Trophoblast cell (in vitro differentiated cells and primary cell): Measurements from ENCODE around the gene WFS1.

ENCODE experiments used
- DNase-seq, 2 donors: peaks; one replicate each; pipeline ENCODE4 v3.0.0-alpha.2; 2016
- H2AFZ ChIP-seq: 2 replicates; pipeline ENCODE4 v1.6.1; 2013; ENCODE audit warnings: low read length, moderate library complexity, mild to moderate bottlenecking; ENCODE audit not compliant: insufficient read depth, poor library complexity
- H2AK5ac ChIP-seq: 2 replicates; pipeline ENCODE4 v1.6.1; 2013; ENCODE audit warnings: mild to moderate bottlenecking, low read length
- H2BK120ac ChIP-seq: 2 replicates; pipeline ENCODE4 v1.6.1; 2013; ENCODE audit warnings: low read length, mild to moderate bottlenecking, moderate library complexity; ENCODE audit not compliant: insufficient read depth, poor library complexity
- H2BK12ac ChIP-seq: 2 replicates; pipeline ENCODE4 v1.6.1; 2013; ENCODE audit warnings: mild to moderate bottlenecking, low read length, moderate library complexity
- H2BK5ac ChIP-seq: 2 replicates; pipeline ENCODE4 v1.6.1; 2013; ENCODE audit warnings: low read length, low read depth, moderate library complexity, mild to moderate bottlenecking; ENCODE audit not compliant: poor library complexity
- H3K14ac ChIP-seq: 2 replicates; pipeline ENCODE4 v1.6.1; 2013; ENCODE audit warnings: mild to moderate bottlenecking, low read length
- H3K18ac ChIP-seq: 2 replicates; pipeline ENCODE4 v1.6.1; 2013; ENCODE audit warnings: mild to moderate bottlenecking, low read length
- H3K23ac ChIP-seq: 2 replicates; pipeline ENCODE4 v1.6.1; 2013; ENCODE audit warnings: low read length
- H3K27ac ChIP-seq: 2 replicates; pipeline ENCODE4 v1.5.1; 2013; ENCODE audit warnings: low read depth, mild to moderate bottlenecking, inconsistent platforms, low read length, moderate library complexity
- H3K27me3 ChIP-seq: 2 replicates; pipeline ENCODE4 v1.6.1; 2013; ENCODE audit warnings: inconsistent platforms, mild to moderate bottlenecking, low read length, moderate library complexity; ENCODE audit not compliant: insufficient read depth
- H3K36me3 ChIP-seq, 2 experiments: 1 replicate in 1 of 2; 2 replicates in 1 of 2; pipeline ENCODE4 v1.6.1; 2013; ENCODE audit warnings: low read length in 2 of 2, mild to moderate bottlenecking in 2 of 2, moderate library complexity in 1 of 2; ENCODE audit not compliant: insufficient read depth in 2 of 2, control insufficient read depth in 1 of 2
- H3K4ac ChIP-seq: 2 replicates; pipeline ENCODE4 v1.6.1; 2013; ENCODE audit warnings: low read depth, mild to moderate bottlenecking, low read length, moderate library complexity
- H3K4me1 ChIP-seq, 2 experiments: 1 replicate in 1 of 2; 2 replicates in 1 of 2; pipeline ENCODE4 v1.6.1; 2013; ENCODE audit warnings: low read length in 2 of 2, mild to moderate bottlenecking in 2 of 2, moderate library complexity in 1 of 2; ENCODE audit not compliant: insufficient read depth in 2 of 2, control insufficient read depth in 1 of 2
- H3K4me2 ChIP-seq: 2 replicates; pipeline ENCODE4 v1.6.1; 2013; ENCODE audit warnings: inconsistent platforms, mild to moderate bottlenecking, low read length, moderate library complexity
- H3K4me3 ChIP-seq: 2 replicates; pipeline ENCODE4 v1.5.1; 2013; ENCODE audit warnings: mild to moderate bottlenecking, low read depth, low read length, inconsistent platforms
- H3K79me1 ChIP-seq: one replicate; pipeline ENCODE4 v1.6.1; 2013; ENCODE audit warnings: low read length
- H3K79me2 ChIP-seq: 2 replicates; pipeline ENCODE4 v1.6.1; 2013; ENCODE audit warnings: low read length, mild to moderate bottlenecking; ENCODE audit not compliant: control insufficient read depth, insufficient read depth, poor library complexity
- H3K9ac ChIP-seq: 2 replicates; pipeline ENCODE4 v1.6.1; 2013; ENCODE audit warnings: mild to moderate bottlenecking, low read length
- H3K9me3 ChIP-seq: 2 replicates; pipeline ENCODE4 v1.6.1; 2013; ENCODE audit warnings: low read depth, mild to moderate bottlenecking, control low read depth, inconsistent platforms, low read length; ENCODE audit not compliant: insufficient read depth
- H4K12ac ChIP-seq: 2 replicates; pipeline ENCODE4 v1.6.1; 2013; ENCODE audit warnings: low read depth, mild to moderate bottlenecking, low read length, moderate library complexity
- H4K8ac ChIP-seq: 2 replicates; pipeline ENCODE4 v1.6.1; 2013; ENCODE audit warnings: low read depth, mild to moderate bottlenecking, low read length, moderate library complexity
- H4K91ac ChIP-seq: one replicate; pipeline ENCODE4 v1.6.1; 2013; ENCODE audit warnings: low read depth, mild to moderate bottlenecking, low read length, moderate library complexity
- WGBS: extraction: QIAGEN DNeasy Blood & Tissue Kit; methylation state at CpG from one replicate; pipeline ENCODE4 v1.1.7; 2013; ENCODE audit warnings: missing lambda C conversion rate; ENCODE audit not compliant: insufficient read length, insufficient coverage; ENCODE audit errors: extremely low coverage; 5-methylcytosine and 5-hydroxymethylcytosine counted together

WFS1 gene

DNA sequence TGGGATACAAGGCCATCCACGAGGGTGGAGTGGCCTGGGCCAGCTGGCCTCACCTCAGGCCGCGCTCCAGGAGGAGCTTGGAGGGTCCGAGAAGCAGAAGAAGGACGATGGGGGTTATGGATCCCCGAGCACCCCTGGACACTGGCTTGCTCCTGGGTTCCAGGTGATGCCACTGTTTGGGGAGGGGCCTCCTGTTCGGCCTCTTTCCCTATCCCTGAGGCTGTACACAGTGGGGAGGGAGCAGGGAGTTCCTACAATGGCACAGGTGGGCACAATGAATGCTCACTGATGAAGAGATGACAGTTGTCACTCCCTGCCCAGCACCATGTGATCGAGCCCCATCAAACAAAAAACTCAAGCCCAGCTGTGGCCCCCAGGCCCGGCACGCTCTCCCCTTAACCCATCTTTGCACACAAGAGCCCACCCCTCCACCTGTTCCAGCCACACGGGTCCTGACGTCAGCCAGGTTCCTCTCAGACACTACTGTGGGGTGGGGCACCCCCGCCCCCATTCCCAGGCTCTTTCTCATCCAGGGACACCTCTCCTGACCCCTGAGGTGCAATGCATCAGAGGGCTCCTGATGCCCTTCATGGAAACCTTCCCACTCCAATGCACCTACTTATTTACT, 70.3 kb downstream of the WFS1 start:
- Histone ChIP-seq H3K27ac (no peak overlapping the region), H3K79me1 (no peaks in the 10 kb centered on the region), H2BK120ac (no peak overlapping the region), H3K36me3 (no peaks in the 10 kb centered on the region), H3K23ac (no peak overlapping the region), H3K4ac (no peak overlapping the region), H2AFZ (no peak overlapping the region), H2AK5ac (no peak overlapping the region), H2BK12ac (no peak overlapping the region), H3K9me3 (no peaks in the 10 kb centered on the region), H3K27me3 (no peaks in the 10 kb centered on the region), H3K9ac (no peak overlapping the region), H2BK5ac (no peak overlapping the region), H3K14ac (no peak overlapping the region), H3K4me3 (no peak overlapping the region), H4K91ac (no peak overlapping the region), H3K18ac (no peak overlapping the region), H4K12ac (no peak overlapping the region), H4K8ac (no peak overlapping the region), H3K79me2 (no peaks in the 10 kb centered on the region), H3K4me1 (no peaks in the 10 kb centered on the region), H3K4me2 (no peak overlapping the region)
- no peak for DNase-seq
- no CpG with 5 or more reads among the region's 13 CpGs for WGBS

DNA sequence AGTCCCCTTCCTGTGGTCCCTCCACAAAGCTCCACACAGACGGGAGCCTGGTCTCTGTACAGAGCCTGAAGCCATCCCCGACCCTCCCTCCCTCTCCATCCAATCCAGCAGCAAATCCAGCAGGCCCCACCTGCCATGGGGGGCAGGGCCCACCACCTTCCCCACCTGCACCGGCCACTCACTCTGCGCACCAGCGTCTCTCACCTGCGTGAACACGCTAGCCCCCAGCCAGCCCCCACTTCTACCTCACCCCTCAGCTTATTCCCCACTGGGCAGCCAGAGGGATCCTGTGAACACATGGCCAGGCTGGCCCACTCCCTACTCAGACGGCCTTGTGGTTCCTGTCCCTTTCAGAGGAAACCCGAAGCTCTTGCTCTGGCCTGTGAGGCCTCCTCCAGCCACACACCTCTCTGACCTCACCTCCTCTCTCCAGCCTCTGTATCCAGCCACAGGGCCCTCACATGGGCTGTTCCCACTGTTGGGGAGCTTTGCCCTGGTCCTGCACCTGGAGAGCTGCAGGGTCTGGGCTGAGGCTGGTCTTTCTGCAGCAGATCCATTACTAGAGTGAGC, 70.9 kb downstream of the WFS1 start:
- H2AFZ ChIP-seq: no peak overlapping the region

DNA sequence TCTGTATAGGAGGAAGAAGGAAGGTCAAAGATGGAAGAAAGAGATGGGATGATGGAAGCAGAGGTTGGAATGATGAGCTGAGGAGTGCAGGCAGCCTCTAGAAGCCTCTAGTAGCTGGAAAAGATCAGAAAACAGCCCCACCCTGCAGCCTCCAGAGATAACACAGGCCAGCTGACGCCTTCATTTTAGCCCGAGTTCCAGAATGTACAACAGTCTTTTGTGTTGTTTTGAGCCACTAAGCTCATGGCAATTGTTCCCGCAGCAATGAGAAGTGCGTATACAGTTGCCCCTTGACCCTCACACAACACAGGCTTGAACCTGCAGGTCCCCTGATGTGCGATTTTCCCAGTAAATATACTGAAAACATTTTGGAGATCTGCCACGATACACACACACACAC, 72.0 kb downstream of the WFS1 start:
- no peak overlapping the region for H3K14ac ChIP-seq
- no peak overlapping the region for H3K4me3 ChIP-seq
- H4K12ac ChIP-seq: no peak overlapping the region
- H3K27me3 ChIP-seq: no peaks in the 10 kb centered on the region
- no peak overlapping the region for H3K4ac ChIP-seq
- no peak overlapping the region for H2AFZ ChIP-seq
- H3K79me2 ChIP-seq: no peaks in the 10 kb centered on the region
- H2BK5ac ChIP-seq: no peak overlapping the region
- no peak overlapping the region for H3K23ac ChIP-seq
- H3K4me2 ChIP-seq: no peak overlapping the region
- no peak overlapping the region for H3K27ac ChIP-seq
- H2AK5ac ChIP-seq: no peak overlapping the region
- H3K4me1 ChIP-seq: no peaks in the 10 kb centered on the region
- H3K79me1 ChIP-seq: no peaks in the 10 kb centered on the region
- H4K91ac ChIP-seq: no peak overlapping the region
- no peak overlapping the region for H4K8ac ChIP-seq
- H3K18ac ChIP-seq: no peak overlapping the region
- H3K9me3 ChIP-seq: peaks cover 6% of the 10 kb centered on the region
- no peak overlapping the region for H2BK12ac ChIP-seq
- H2BK120ac ChIP-seq: no peak overlapping the region
- no CpG with 5 or more reads among the region's 6 CpGs for WGBS
- no peak for DNase-seq
- no peaks in the 10 kb centered on the region for H3K36me3 ChIP-seq
- no peak overlapping the region for H3K9ac ChIP-seq

More for the DNA sequence above, 70.9 kb downstream of the WFS1 start:
- H3K79me2 ChIP-seq: no peaks in the 10 kb centered on the region
- no peak overlapping the region for H3K14ac ChIP-seq
- H4K91ac ChIP-seq: no peak overlapping the region
- H3K4me1 ChIP-seq: no peaks in the 10 kb centered on the region
- DNase-seq: no peak
- no peak overlapping the region for H3K9ac ChIP-seq
- H3K36me3 ChIP-seq: no peaks in the 10 kb centered on the region
- no peaks in the 10 kb centered on the region for H3K27me3 ChIP-seq
- H2AK5ac ChIP-seq: no peak overlapping the region
- H3K79me1 ChIP-seq: no peaks in the 10 kb centered on the region
- no peak overlapping the region for H2BK120ac ChIP-seq
- H4K12ac ChIP-seq: no peak overlapping the region
- H3K4ac ChIP-seq: no peak overlapping the region
- no peak overlapping the region for H2BK12ac ChIP-seq
- no peak overlapping the region for H2BK5ac ChIP-seq
- H3K9me3 ChIP-seq: peaks cover 4% of the 10 kb centered on the region
- no peak overlapping the region for H3K4me2 ChIP-seq
- no peak overlapping the region for H4K8ac ChIP-seq
- no CpG with 5 or more reads among the region's 9 CpGs for WGBS
- no peak overlapping the region for H3K27ac ChIP-seq
- no peak overlapping the region for H3K18ac ChIP-seq
- no peak overlapping the region for H3K23ac ChIP-seq
- H3K4me3 ChIP-seq: no peak overlapping the region

DNA sequence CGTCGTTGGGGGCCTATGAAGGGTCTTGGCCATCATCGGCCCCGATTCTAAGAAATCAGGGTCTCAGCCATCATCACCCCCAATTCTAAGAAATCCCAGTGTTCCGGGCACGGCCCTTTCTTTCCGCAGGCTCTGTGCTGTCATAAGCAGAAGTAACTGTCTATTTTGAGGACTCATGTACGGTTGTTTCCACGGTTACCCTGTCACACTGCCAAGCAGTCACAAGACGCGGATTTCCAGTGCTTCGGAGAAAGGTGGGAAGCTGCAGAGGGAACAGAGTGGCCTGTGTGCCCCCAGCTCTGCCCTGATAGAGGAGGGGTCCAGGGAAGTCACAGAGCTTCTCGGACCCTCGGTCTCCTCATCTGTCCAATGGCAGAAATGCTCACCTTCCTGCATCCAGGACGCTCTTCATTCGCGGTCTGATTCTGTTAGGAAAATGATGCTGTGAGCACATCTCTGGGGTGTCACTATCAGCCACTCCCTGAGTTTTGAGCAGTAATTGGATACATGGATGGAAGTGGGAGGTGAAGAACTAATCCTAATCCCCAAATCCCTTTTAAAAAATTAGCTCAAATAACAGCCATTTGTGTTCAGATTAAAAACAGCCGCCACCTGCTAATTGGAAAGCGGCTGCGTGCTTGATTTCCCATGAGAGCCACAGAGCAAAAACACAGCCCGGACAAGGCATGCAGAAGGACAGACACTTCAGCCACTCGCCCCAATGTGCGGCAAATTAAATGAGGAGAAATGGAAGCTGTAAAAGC, 73.1 kb downstream of the WFS1 start:
- Histone ChIP-seq H3K18ac (no peak overlapping the region), H2BK120ac (no peak overlapping the region), H2BK12ac (no peak overlapping the region), H2BK5ac (no peak overlapping the region), H4K12ac (no peak overlapping the region), H3K4me2 (no peak overlapping the region), H3K4me3 (no peak overlapping the region), H3K36me3 (no peaks in the 10 kb centered on the region), H3K27me3 (no peaks in the 10 kb centered on the region), H3K9ac (no peak overlapping the region), H3K14ac (no peak overlapping the region), H4K8ac (no peak overlapping the region), H4K91ac (no peak overlapping the region), H2AK5ac (no peak overlapping the region), H3K4ac (no peak overlapping the region), H3K79me1 (no peaks in the 10 kb centered on the region), H3K4me1 (no peaks in the 10 kb centered on the region), H3K79me2 (no peaks in the 10 kb centered on the region), H3K23ac (no peak overlapping the region), H3K27ac (no peak overlapping the region), H3K9me3 (peaks cover 6% of the 10 kb centered on the region), H2AFZ (no peak overlapping the region)
- WGBS: no CpG with 5 or more reads among the region's 23 CpGs
- DNase-seq: no peak
